Activated naive CD4-positive, alpha-beta T cell treated with anti-CD3 and anti-CD28 coated beads for 36 hours (primary cell): ENCODE data around the gene FREM1. TPM values are rescaled to one million over a fixed set of nuclear protein-coding genes. Genes with fewer than 3 reads are reported as not detected.

Source experiments
- CTCF ChIA-PET: fragments of 350-600 bp; sonication (Branson Sonifier 250); formaldehyde crosslinking; loops from one replicate; lab custom pipeline; 2021; ENCODE audit warnings: antibody characterized with exemption; lab: Charles Lee
- DNase-seq: peaks from one replicate; pipeline ENCODE4 v3.0.0-alpha.2; 2020
- H3K27ac Mint-ChIP-seq: one replicate; pipeline ENCODE4 v1.8.0; 2021; ENCODE audit warnings: mild to moderate bottlenecking, mixed read lengths
- H3K27me3 Mint-ChIP-seq: one replicate; pipeline ENCODE4 v1.8.0; 2021; ENCODE audit warnings: low read depth, mixed read lengths
- H3K36me3 Mint-ChIP-seq: one replicate; pipeline ENCODE4 v1.8.0; 2021; ENCODE audit warnings: low read depth, mixed read lengths
- H3K4me1 Mint-ChIP-seq: one replicate; pipeline ENCODE4 v1.8.0; 2021; ENCODE audit warnings: low read depth, mixed read lengths
- H3K4me3 Mint-ChIP-seq: one replicate; pipeline ENCODE4 v1.8.0; 2021; ENCODE audit warnings: mild to moderate bottlenecking, moderate library complexity, mixed read lengths
- H3K9me3 Mint-ChIP-seq: one replicate; pipeline ENCODE4 v1.8.0; 2021; ENCODE audit warnings: mixed read lengths
- intact Hi-C: fragments of 100-400 bp; cut with micrococcal nuclease; formaldehyde crosslinking; loops from one replicate; pipeline ENCODE4 v1.15.1; 2023
- total RNA-seq, 2 experiments: library from RNA; stranded (reverse); gene quantifications; one replicate each; pipeline ENCODE4 v1.2.3, GENCODE V29; 2021

FREM1 gene
- total RNA-seq, 2 experiments from 2014 or later = not detected

GRCh38 chr9:14733133-14733532 lies 177.1 kb downstream of the FREM1 start:
- H3K27ac Mint-ChIP-seq = no peak overlapping the region
- CTCF ChIA-PET = no interaction called here
- no peaks in the 10 kb centered on the region for H3K9me3 Mint-ChIP-seq
- no peak overlapping the region for H3K4me3 Mint-ChIP-seq
- DNase-seq = no peak
- no peaks in the 10 kb centered on the region for H3K4me1 Mint-ChIP-seq
- H3K27me3 Mint-ChIP-seq = peaks cover 9% of the 10 kb centered on the region
- no peaks in the 10 kb centered on the region for H3K36me3 Mint-ChIP-seq
- intact Hi-C loops = no loop called here

- intact Hi-C loops = no loop called here
- H3K36me3 Mint-ChIP-seq = no peaks in the 10 kb centered on the region
- no peaks in the 10 kb centered on the region for H3K9me3 Mint-ChIP-seq
- CTCF ChIA-PET = interaction anchor here (0.5 kb wide), 1 partner anchor 156 kb away, joined by 3 read pairs; no protein-coding TSS in a partner anchor
- H3K4me1 Mint-ChIP-seq = no peaks in the 10 kb centered on the region
- no peak overlapping the region for H3K27ac Mint-ChIP-seq
- no peak overlapping the region for H3K4me3 Mint-ChIP-seq
- H3K27me3 Mint-ChIP-seq = peaks cover 3% of the 10 kb centered on the region
- no peak for DNase-seq
These were observed 178.8 kb downstream of the FREM1 start for GRCh38 chr9:14731294-14731981.

GRCh38 chr9:14730461-14730898 lies 179.7 kb downstream of the FREM1 start:
- no peak for DNase-seq
- Mint-ChIP-seq H3K9me3 (no peaks in the 10 kb centered on the region), H3K36me3 (no peaks in the 10 kb centered on the region)

GRCh38 chr9:14723301-14723700 lies 186.9 kb downstream of the FREM1 start:
- no peak overlapping the region for H3K27ac Mint-ChIP-seq
- no peaks in the 10 kb centered on the region for H3K4me1 Mint-ChIP-seq
- H3K27me3 Mint-ChIP-seq = peaks cover 5% of the 10 kb centered on the region
- H3K4me3 Mint-ChIP-seq = no peak overlapping the region
- H3K9me3 Mint-ChIP-seq = no peaks in the 10 kb centered on the region
- H3K36me3 Mint-ChIP-seq = no peaks in the 10 kb centered on the region
- no peak for DNase-seq
- intact Hi-C loops = no loop called here
- CTCF ChIA-PET = interaction anchor here (0.5 kb wide), 1 partner anchor 1386 kb away, joined by 5 read pairs; no protein-coding TSS in a partner anchor

More at GRCh38 chr9:14730461-14730898, 179.7 kb downstream of the FREM1 start:
- Mint-ChIP-seq H3K27ac (no peak overlapping the region), H3K4me3 (no peak overlapping the region), H3K27me3 (peaks cover 6% of the 10 kb centered on the region), H3K4me1 (no peaks in the 10 kb centered on the region)
- CTCF ChIA-PET = no interaction called here
- intact Hi-C loops = no loop called here

GRCh38 chr9:14722391-14723035 lies 187.7 kb downstream of the FREM1 start, which contains the start of gene CER1:
Gene CER1 (minus strand): TSS chr9:14722733. CDS start chr9:14722672, 61 bp downstream.
- CTCF ChIA-PET = no interaction called here
- no peaks in the 10 kb centered on the region for H3K4me1 Mint-ChIP-seq
- no peak within 1 kb of the TSS for H3K27ac Mint-ChIP-seq
- intact Hi-C loops = no loop called here
- no peak within 1 kb of the TSS for H3K4me3 Mint-ChIP-seq
- no peaks in the 10 kb centered on the region for H3K9me3 Mint-ChIP-seq
- peaks cover 9% of the 10 kb centered on the region for H3K27me3 Mint-ChIP-seq
- no peaks in the 10 kb centered on the region for H3K36me3 Mint-ChIP-seq
- no peak for DNase-seq

GRCh38 chr9:14719231-14719923 lies 190.9 kb downstream of the FREM1 start:
- no peak overlapping the region for H3K4me3 Mint-ChIP-seq
- no peaks in the 10 kb centered on the region for H3K4me1 Mint-ChIP-seq
- no peaks in the 10 kb centered on the region for H3K36me3 Mint-ChIP-seq
- no peak overlapping the region for H3K27ac Mint-ChIP-seq
- intact Hi-C loops = no loop called here
- CTCF ChIA-PET = no interaction called here
- no peak for DNase-seq
- H3K27me3 Mint-ChIP-seq = peaks cover 8% of the 10 kb centered on the region
- H3K9me3 Mint-ChIP-seq = no peaks in the 10 kb centered on the region

- no peaks in the 10 kb centered on the region for H3K4me1 Mint-ChIP-seq
- CTCF ChIA-PET = no interaction called here
- intact Hi-C loops = no loop called here
- no peaks in the 10 kb centered on the region for H3K36me3 Mint-ChIP-seq
- no peak overlapping the region for H3K27ac Mint-ChIP-seq
- peaks cover 8% of the 10 kb centered on the region for H3K27me3 Mint-ChIP-seq
- H3K9me3 Mint-ChIP-seq = peaks cover 2% of the 10 kb centered on the region
- H3K4me3 Mint-ChIP-seq = no peak overlapping the region
- no peak for DNase-seq
These were observed 195.1 kb downstream of the FREM1 start for GRCh38 chr9:14715102-14715501.

GRCh38 chr9:14713187-14713767 lies 197.0 kb downstream of the FREM1 start:
- Mint-ChIP-seq H3K27me3 (peaks cover 15% of the 10 kb centered on the region), H3K27ac (no peak overlapping the region), H3K4me1 (no peaks in the 10 kb centered on the region), H3K36me3 (peaks cover 2% of the 10 kb centered on the region), H3K4me3 (no peak overlapping the region), H3K9me3 (peaks cover 8% of the 10 kb centered on the region)
- DNase-seq = no peak
- intact Hi-C loops = no loop called here
- CTCF ChIA-PET = no interaction called here

GRCh38 chr9:14710804-14711203 lies 199.4 kb downstream of the FREM1 start:
- Mint-ChIP-seq H3K4me1 (no peaks in the 10 kb centered on the region), H3K4me3 (no peak overlapping the region), H3K27me3 (peaks cover 11% of the 10 kb centered on the region), H3K27ac (no peak overlapping the region), H3K9me3 (peaks cover 18% of the 10 kb centered on the region), H3K36me3 (peaks cover 2% of the 10 kb centered on the region)
- no peak for DNase-seq
- intact Hi-C loops = no loop called here
- CTCF ChIA-PET = no interaction called here

- Mint-ChIP-seq H3K27me3 (peaks cover 17% of the 10 kb centered on the region), H3K9me3 (peaks cover 31% of the 10 kb centered on the region), H3K4me1 (no peaks in the 10 kb centered on the region), H3K4me3 (no peak overlapping the region), H3K36me3 (peaks cover 5% of the 10 kb centered on the region), H3K27ac (no peak overlapping the region)
- intact Hi-C loops = no loop called here
- no peak for DNase-seq
- CTCF ChIA-PET = interaction anchor here (0.7 kb wide), 1 partner anchor 35 kb away, joined by 3 read pairs; no protein-coding TSS in a partner anchor
These were observed 203.6 kb downstream of the FREM1 start for GRCh38 chr9:14706530-14707140.

GRCh38 chr9:14705079-14705478 lies 205.1 kb downstream of the FREM1 start:
- no peak overlapping the region for H3K4me3 Mint-ChIP-seq
- no peak overlapping the region for H3K27ac Mint-ChIP-seq
- intact Hi-C loops = no loop called here
- CTCF ChIA-PET = interaction anchor here (0.8 kb wide), 1 partner anchor 44 kb away, joined by 4 read pairs; no protein-coding TSS in a partner anchor
- peaks cover 5% of the 10 kb centered on the region for H3K36me3 Mint-ChIP-seq
- H3K9me3 Mint-ChIP-seq = peaks cover 29% of the 10 kb centered on the region
- no peaks in the 10 kb centered on the region for H3K4me1 Mint-ChIP-seq
- DNase-seq = no peak
- H3K27me3 Mint-ChIP-seq = peaks cover 14% of the 10 kb centered on the region

GRCh38 chr9:14704281-14704680 lies 205.9 kb downstream of the FREM1 start:
- Mint-ChIP-seq H3K36me3 (peaks cover 5% of the 10 kb centered on the region), H3K4me3 (no peak overlapping the region), H3K27ac (no peak overlapping the region), H3K4me1 (no peaks in the 10 kb centered on the region), H3K9me3 (peaks cover 27% of the 10 kb centered on the region), H3K27me3 (peaks cover 14% of the 10 kb centered on the region)
- DNase-seq = no peak
- intact Hi-C loops = no loop called here
- CTCF ChIA-PET = no interaction called here
